Hematopoietic multipotent progenitor cell (in vitro differentiated cells): ENCODE results near the gene UBLCP1. TPM values are rescaled to one million over a fixed set of nuclear protein-coding genes. Genes with fewer than 3 reads are reported as not detected.
"Not testable (repeated sequence)": the region's sequence is repeated elsewhere in the genome, so short reads cannot be mapped to it uniquely, and the experiment has no call there.

Experiments used
- DNase-seq, 3 donors: peaks; one replicate each; pipeline ENCODE4 v3.0.0-alpha.2; 2011 to 2015; ENCODE audit warnings: low read depth in 2 of 3, low spot score in 2 of 3
- total RNA-seq: library from RNA; depleted of rRNA; stranded (reverse); fragments of >200 nt; gene quantifications from one replicate; pipeline ENCODE4 v1.2.3, GENCODE V29; 2012

Gene UBLCP1
- total RNA-seq, 1 donor: 4.3 TPM

GRCh38 chr5:159244890-159245289, 18.2 kb upstream of the UBLCP1 start:
- DNase-seq: no peak

GRCh38 chr5:159249158-159249557, 13.9 kb upstream of the UBLCP1 start:
- no peak for DNase-seq

- DNase-seq: no peak
These were observed 10.9 kb upstream of the UBLCP1 start for GRCh38 chr5:159252195-159252594.

- no peak for DNase-seq
These were observed 6.1 kb upstream of the UBLCP1 start for GRCh38 chr5:159257007-159257406.

GRCh38 chr5:159257629-159258283, 5.3 kb upstream of the UBLCP1 start:
- DNase-seq: no peak

- DNase-seq: no peak
These were observed 4.7 kb upstream of the UBLCP1 start for GRCh38 chr5:159258361-159258760.

GRCh38 chr5:159260212-159260611, 2.9 kb upstream of the UBLCP1 start:
- DNase-seq: not testable (repeated sequence)

- DNase-seq: peak in 1 of 3 donors; percentile 6
These were observed 625 bp upstream of the UBLCP1 start for GRCh38 chr5:159262472-159262858.

GRCh38 chr5:159263569-159263905, 447 bp downstream of the UBLCP1 start:
- DNase-seq: no peak

GRCh38 chr5:159266764-159267163, 3.7 kb downstream of the UBLCP1 start:
- DNase-seq: not testable (repeated sequence)

GRCh38 chr5:159269723-159270122, 6.6 kb downstream of the UBLCP1 start:
- no peak for DNase-seq

- DNase-seq: peak in 1 of 3 donors; percentile 2
These were observed 10.8 kb downstream of the UBLCP1 start for GRCh38 chr5:159273923-159274322.

GRCh38 chr5:159274676-159275075, 11.6 kb downstream of the UBLCP1 start:
- DNase-seq: peak in 1 of 3 donors; percentile 2

GRCh38 chr5:159286420-159287035, 23.4 kb downstream of the UBLCP1 start:
- peak in 2 of 3 donors; percentile 50 to 78 for DNase-seq

GRCh38 chr5:159290741-159291140, 27.7 kb downstream of the UBLCP1 start:
- no peak for DNase-seq

GRCh38 chr5:159294921-159295320, 31.8 kb downstream of the UBLCP1 start:
- no peak for DNase-seq

- not testable (repeated sequence) for DNase-seq
These were observed 34.2 kb downstream of the UBLCP1 start for GRCh38 chr5:159297300-159297699.

GRCh38 chr5:159301466-159301865, 38.4 kb downstream of the UBLCP1 start:
- no peak for DNase-seq

- peak in 2 of 3 donors; percentile 47 to 64 for DNase-seq
These were observed 39.1 kb downstream of the UBLCP1 start for GRCh38 chr5:159301929-159302860.

GRCh38 chr5:159303286-159303685, 40.2 kb downstream of the UBLCP1 start:
- DNase-seq: no peak

- DNase-seq: no peak
These were observed 42.0 kb downstream of the UBLCP1 start for GRCh38 chr5:159304961-159305595.
